ENCODE data around the gene BMP2K. TPM values are rescaled to one million over a fixed set of nuclear protein-coding genes. Genes with fewer than 3 reads are reported as not detected.

Gene BMP2K
- total and polyA plus RNA-seq, 2 experiments from 2014 or later: 8.2 to 32.5 TPM

GRCh38 chr4:78923464-78924312, 147.5 kb downstream of the BMP2K start:
- H3K4me1 Mint-ChIP-seq: no peaks in the 10 kb centered on the region
- ATAC-seq: no peak
- TF ChIP-seq ZNF114 (CRISPR knock-in tag; IDR thresholded peaks at IDR 0.05) (no peak), ETS1 (IDR thresholded peaks at IDR 0.05) (no peak), EZH2 (IDR thresholded peaks at IDR 0.05; ENCODE audit: low read depth, unreplicated experiment) (no peak), EZH2phosphoT487 (IDR thresholded peaks at IDR 0.05; ENCODE audit: unreplicated experiment) (no peak), ZNF462 (CRISPR knock-in tag; IDR thresholded peaks at IDR 0.05) (no peak), REST (IDR thresholded peaks at IDR 0.05; ENCODE audit: unreplicated experiment) (no peak), JUNB (IDR thresholded peaks at IDR 0.05; ENCODE audit: unreplicated experiment) (no peak), STAT1 (IDR thresholded peaks at IDR 0.05; ENCODE audit: unreplicated experiment) (no peak), ZNF331 (CRISPR knock-in tag; IDR thresholded peaks at IDR 0.05; ENCODE audit: low read depth) (no peak), NANOG (IDR thresholded peaks at IDR 0.05; ENCODE audit: borderline replicate concordance) (no peak), POLR2AphosphoS5 (IDR thresholded peaks at IDR 0.05; ENCODE audit: low read depth) (no peak), CREB1 (CRISPR knock-in tag; IDR thresholded peaks at IDR 0.05; ENCODE audit: low read depth) (no peak)
- Histone ChIP-seq H3K4me1 (ENCODE audit: insufficient read depth) (no peaks in the 10 kb centered on the region), H4K20me1 (replicated peaks; ENCODE audit: insufficient read depth) (no peaks in the 10 kb centered on the region; the same call in 1 of the 2 replicates), H3K4me3 (no peak overlapping the region), H3F3A (replicated peaks; ENCODE audit: low read depth) (no peaks in the 10 kb centered on the region), H3K79me2 (replicated peaks; ENCODE audit: insufficient read depth) (no peaks in the 10 kb centered on the region), H3K27me3 (ENCODE audit: insufficient read depth) (no peaks in the 10 kb centered on the region), H3K4me2 (no peak overlapping the region), H2AFZ (no peak overlapping the region), H3K27ac (ENCODE audit: low read depth) (no peak overlapping the region), H3K36me3 (ENCODE audit: insufficient read depth) (peaks cover 4% of the 10 kb centered on the region; the same call in 1 of the 2 replicates), H3K9me2 (ENCODE audit: insufficient read depth) (no peaks in the 10 kb centered on the region)
- H3K9me3 Mint-ChIP-seq: no peaks in the 10 kb centered on the region
- H3K4me3 Mint-ChIP-seq: no peak overlapping the region
- H3K27ac Mint-ChIP-seq: no peak overlapping the region
- peaks cover 11% of the 10 kb centered on the region; the same call in 2 of the 3 replicates for H3K36me3 Mint-ChIP-seq (ENCODE audit: low read depth)
- no peaks in the 10 kb centered on the region for H3K27me3 Mint-ChIP-seq (ENCODE audit: insufficient read depth, low read depth, poor library complexity)
- DNase-seq (ENCODE audit: low spot score): no peak

All from GM23338 (cell line).